Measurements from ENCODE around the gene DCP1B.

The DCP1B gene

GRCh38 chr12:1918081-1918883 is 86.0 kb downstream of the DCP1B start, which contains the start of gene CACNA2D4:
TSS of gene CACNA2D4 (minus strand) at chr12:1918652. CDS start at chr12:1918473, 179 bp downstream.
- DNase-seq, result no peak

GRCh38 chr12:1917172-1918070 is 86.8 kb downstream of the DCP1B start:
- no peak for DNase-seq

- DNase-seq, result no peak
Observed at GRCh38 chr12:1916371-1917171, 87.7 kb downstream of the DCP1B start.

GRCh38 chr12:1915082-1915968 is 88.9 kb downstream of the DCP1B start:
- DNase-seq, result no peak

GRCh38 chr12:1914114-1914911 is 89.9 kb downstream of the DCP1B start:
- DNase-seq, result no peak

- DNase-seq, result no peak
Observed at GRCh38 chr12:1913377-1914113, 90.7 kb downstream of the DCP1B start.

GRCh38 chr12:1912580-1913376 is 91.5 kb downstream of the DCP1B start:
- no peak for DNase-seq

GRCh38 chr12:1911598-1912575 is 92.4 kb downstream of the DCP1B start:
- peak in 2 of 3 experiments; percentile 69 to 89 for DNase-seq

- DNase-seq, result no peak
Observed at GRCh38 chr12:1910468-1910867, 93.8 kb downstream of the DCP1B start.

- no peak for DNase-seq
Observed at GRCh38 chr12:1908758-1909157, 95.5 kb downstream of the DCP1B start.

GRCh38 chr12:1907652-1908611 is 96.3 kb downstream of the DCP1B start:
- peak in 1 of 3 experiments; percentile 30 for DNase-seq

- DNase-seq, result no peak
Observed at GRCh38 chr12:1906579-1906978, 97.7 kb downstream of the DCP1B start.

- DNase-seq, result no peak
Observed at GRCh38 chr12:1904875-1905274, 99.4 kb downstream of the DCP1B start.

- no peak for DNase-seq
Observed at GRCh38 chr12:1896964-1897363, 107.3 kb downstream of the DCP1B start.

All from NCI-H1417 (cell line).